GM13977 (cell line): ENCODE measurements around the gene RANBP9.

Experiments
- DNase-seq: peaks from one replicate; pipeline ENCODE4 v3.0.0; 2012; ENCODE audit warnings: low spot score
- CTCF ChIP-seq: IDR thresholded peaks from 2 replicates; pipeline ENCODE4 v1.5.1; 2012; ENCODE audit warnings: mild to moderate bottlenecking, control low read depth; ENCODE audit not compliant: insufficient read depth; ENCODE audit errors: extremely low read depth, missing control alignments
- in situ Hi-C: fragments of 300-500 bp; cut with MboI; formaldehyde crosslinking; loops from one replicate; pipeline ENCODE4 v1.12.0; 2022; ENCODE audit warnings: low sequenced_read_pairs, low pct_unique_long_range_greater_than_20kb, mixed read lengths, inconsistent platforms; ENCODE audit not compliant: unreplicated experiment

Gene RANBP9

GRCh38 chr6:13703496-13703895, 8.1 kb downstream of the RANBP9 start:
- in situ Hi-C loops = no loop called here
- no peak for DNase-seq

GRCh38 chr6:13702809-13703302, 8.8 kb downstream of the RANBP9 start:
- in situ Hi-C loops = no loop called here
- TF ChIP-seq CTCF = no peak
- DNase-seq = no peak

More at GRCh38 chr6:13703496-13703895, 8.1 kb downstream of the RANBP9 start:
- no peak for TF ChIP-seq CTCF

- in situ Hi-C loops = no loop called here
- TF ChIP-seq CTCF = no peak
- no peak for DNase-seq
Observed at GRCh38 chr6:13700232-13700631, 11.4 kb downstream of the RANBP9 start.

GRCh38 chr6:13698715-13699114, 12.9 kb downstream of the RANBP9 start:
- TF ChIP-seq CTCF = no peak
- in situ Hi-C loops = no loop called here
- no peak for DNase-seq

GRCh38 chr6:13697857-13698256, 13.8 kb downstream of the RANBP9 start:
- in situ Hi-C loops = no loop called here
- no peak for TF ChIP-seq CTCF
- no peak for DNase-seq

- in situ Hi-C loops = no loop called here
- no peak for DNase-seq
- no peak for TF ChIP-seq CTCF
Observed at GRCh38 chr6:13696226-13696625, 15.4 kb downstream of the RANBP9 start.

GRCh38 chr6:13695252-13695651, 16.4 kb downstream of the RANBP9 start:
- no peak for DNase-seq
- TF ChIP-seq CTCF = no peak
- in situ Hi-C loops = no loop called here
